AG09309 (cell line): ENCODE data around the gene RICTOR.

Source experiments
- DNase-seq: peaks from one replicate; pipeline ENCODE4 v3.0.0-alpha.2; 2010; ENCODE audit warnings: low read depth
- H3K4me3 ChIP-seq: 2 replicates; pipeline ENCODE4 v1.5.1; 2011; ENCODE audit warnings: mild to moderate bottlenecking, low read depth, low read length, moderate library complexity; ENCODE audit not compliant: control insufficient read depth
- TF ChIP-seq, protein P1 (sequence below): IDR thresholded peaks from 2 replicates; pipeline ENCODE4 v1.5.1; 2011; ENCODE audit warnings: mild to moderate bottlenecking, low read depth, low read length, inconsistent platforms; ENCODE audit not compliant: insufficient read depth, control insufficient read depth; ENCODE audit errors: missing control alignments

RICTOR gene

DNA sequence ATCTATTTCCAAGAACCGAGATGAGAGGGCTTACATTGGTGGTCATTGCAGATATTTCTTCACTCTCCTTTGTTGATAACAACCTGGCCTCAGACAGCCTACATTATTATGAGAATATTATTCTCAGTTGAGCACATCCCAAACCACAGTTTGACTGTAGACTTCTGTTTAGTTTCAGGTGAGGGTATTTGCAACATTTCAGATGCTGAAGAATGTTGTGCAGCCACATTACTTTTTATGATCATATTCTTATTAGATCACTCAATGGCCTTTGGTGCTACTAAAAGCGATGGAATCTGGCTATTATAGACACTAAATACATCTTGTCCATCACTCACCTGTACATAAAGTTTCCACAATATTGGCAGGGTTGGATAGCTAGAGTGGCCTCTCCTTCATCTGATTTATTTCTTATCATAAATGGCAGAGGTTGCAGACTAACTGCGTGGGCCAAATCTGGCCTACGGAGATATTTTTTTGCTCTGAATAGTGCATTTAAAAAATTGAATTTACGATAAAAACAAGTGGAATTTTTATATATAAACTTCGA lies 26.2 kb upstream of the RICTOR start:
- TF ChIP-seq, protein P1, sequence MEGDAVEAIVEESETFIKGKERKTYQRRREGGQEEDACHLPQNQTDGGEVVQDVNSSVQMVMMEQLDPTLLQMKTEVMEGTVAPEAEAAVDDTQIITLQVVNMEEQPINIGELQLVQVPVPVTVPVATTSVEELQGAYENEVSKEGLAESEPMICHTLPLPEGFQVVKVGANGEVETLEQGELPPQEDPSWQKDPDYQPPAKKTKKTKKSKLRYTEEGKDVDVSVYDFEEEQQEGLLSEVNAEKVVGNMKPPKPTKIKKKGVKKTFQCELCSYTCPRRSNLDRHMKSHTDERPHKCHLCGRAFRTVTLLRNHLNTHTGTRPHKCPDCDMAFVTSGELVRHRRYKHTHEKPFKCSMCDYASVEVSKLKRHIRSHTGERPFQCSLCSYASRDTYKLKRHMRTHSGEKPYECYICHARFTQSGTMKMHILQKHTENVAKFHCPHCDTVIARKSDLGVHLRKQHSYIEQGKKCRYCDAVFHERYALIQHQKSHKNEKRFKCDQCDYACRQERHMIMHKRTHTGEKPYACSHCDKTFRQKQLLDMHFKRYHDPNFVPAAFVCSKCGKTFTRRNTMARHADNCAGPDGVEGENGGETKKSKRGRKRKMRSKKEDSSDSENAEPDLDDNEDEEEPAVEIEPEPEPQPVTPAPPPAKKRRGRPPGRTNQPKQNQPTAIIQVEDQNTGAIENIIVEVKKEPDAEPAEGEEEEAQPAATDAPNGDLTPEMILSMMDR: no peak
- no peak for DNase-seq
- no peak overlapping the region for H3K4me3 ChIP-seq

DNA sequence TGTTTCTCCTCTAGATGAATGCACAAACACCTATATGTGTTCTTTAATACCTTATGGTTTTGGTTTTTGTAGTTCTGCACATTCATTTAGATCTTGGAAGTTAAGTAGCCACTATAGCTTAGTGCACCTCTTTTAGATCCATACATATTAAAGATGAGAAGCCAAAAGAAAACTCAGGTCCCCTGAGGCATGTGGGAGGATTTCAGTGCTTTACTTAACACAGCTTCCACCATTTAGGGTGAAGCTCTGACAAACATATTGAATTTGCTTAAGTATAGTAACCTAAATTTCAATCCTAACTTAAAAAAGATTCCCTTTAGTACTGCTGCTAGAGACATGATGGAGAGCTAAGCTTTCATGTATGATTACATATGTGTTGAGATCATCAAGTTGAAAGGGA lies 25.6 kb upstream of the RICTOR start:
- TF ChIP-seq, protein P1: no peak
- no peak overlapping the region for H3K4me3 ChIP-seq
- DNase-seq: no peak

GRCh38 chr5:39093352-39093751 lies 19.2 kb upstream of the RICTOR start:
- TF ChIP-seq, protein P1: no peak
- DNase-seq: no peak
- H3K4me3 ChIP-seq: no peak overlapping the region

- no peak overlapping the region for H3K4me3 ChIP-seq
- no peak for DNase-seq
- TF ChIP-seq, protein P1: no peak
These were observed 18.6 kb upstream of the RICTOR start for GRCh38 chr5:39092581-39093351.

DNA sequence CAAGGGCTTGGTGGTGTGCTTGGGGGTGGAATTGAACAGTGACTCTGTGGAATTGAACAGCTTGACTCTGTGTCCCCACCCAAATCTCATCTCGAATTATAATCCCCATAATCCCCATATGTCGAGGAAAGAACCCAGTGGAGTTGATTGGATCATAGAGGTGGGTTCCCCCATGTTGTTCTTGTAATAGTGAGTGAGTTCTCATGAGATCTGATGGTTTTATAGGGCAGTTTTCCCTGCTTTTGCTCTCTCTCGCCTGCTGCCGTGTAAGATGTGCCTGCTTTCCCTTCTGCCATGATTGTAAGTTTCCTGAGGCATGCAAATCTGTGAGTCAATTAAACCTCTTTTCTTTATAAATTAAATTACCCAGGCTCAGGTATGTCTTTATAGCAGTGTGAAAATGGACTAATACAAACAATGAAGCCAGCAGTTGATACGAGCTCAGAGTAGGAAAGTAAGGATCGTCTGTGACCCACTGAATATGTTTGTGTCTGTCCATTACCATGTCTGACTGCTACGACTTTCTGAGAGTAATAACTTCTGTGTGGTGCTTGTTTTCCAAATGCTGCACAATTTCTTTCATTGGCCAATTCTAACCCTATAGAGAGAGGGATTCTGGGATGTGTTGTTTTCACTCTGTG lies 17.9 kb upstream of the RICTOR start:
- no peak for DNase-seq
- TF ChIP-seq, protein P1: no peak
- no peak overlapping the region for H3K4me3 ChIP-seq

- no peak overlapping the region for H3K4me3 ChIP-seq
- DNase-seq: no peak
- TF ChIP-seq, protein P1: no peak
These were observed 9.8 kb upstream of the RICTOR start for GRCh38 chr5:39083968-39084367.
